Calu3 (cell line): ENCODE measurements around the gene C5orf34. TPM values are rescaled to one million over a fixed set of nuclear protein-coding genes. Genes with fewer than 3 reads are reported as not detected.

ENCODE experiments used
- BruUV-seq: library from RNA; stranded (reverse); fragments of 400-500 nt; replicated peaks from 2 replicates; lab custom pipeline; 2021; lab: Mats Ljungman, UMichigan
- CTCF ChIA-PET: fragments of 300-600 bp; sonication (Branson Sonifier 250); formaldehyde crosslinking; loops from one replicate; lab custom pipeline; 2022; ENCODE audit warnings: antibody characterized with exemption; lab: Charles Lee
- DNase-seq: peaks from one replicate; pipeline ENCODE4 v3.0.0; 2022
- H3K27ac Mint-ChIP-seq: one replicate; pipeline ENCODE4 v1.8.0; 2022; ENCODE audit warnings: mixed read lengths; ENCODE audit not compliant: unreplicated experiment
- H3K27me3 Mint-ChIP-seq: one replicate; pipeline ENCODE4 v1.8.0; 2022; ENCODE audit warnings: mixed read lengths; ENCODE audit not compliant: unreplicated experiment
- H3K36me3 Mint-ChIP-seq: one replicate; pipeline ENCODE4 v1.8.0; 2022; ENCODE audit warnings: mild to moderate bottlenecking, moderate library complexity, mixed read lengths; ENCODE audit not compliant: insufficient read depth, unreplicated experiment
- H3K4me1 Mint-ChIP-seq: one replicate; pipeline ENCODE4 v1.8.0; 2022; ENCODE audit warnings: mild to moderate bottlenecking, low read depth, mixed read lengths; ENCODE audit not compliant: unreplicated experiment
- H3K4me3 Mint-ChIP-seq: one replicate; pipeline ENCODE4 v1.8.0; 2022; ENCODE audit warnings: mild to moderate bottlenecking, low read depth, moderate library complexity, mixed read lengths; ENCODE audit not compliant: unreplicated experiment
- H3K9me3 Mint-ChIP-seq: one replicate; pipeline ENCODE4 v1.8.0; 2022; ENCODE audit warnings: low read depth, mixed read lengths; ENCODE audit not compliant: unreplicated experiment
- CTCF ChIP-seq: fragments of 200-600 bp; IDR thresholded peaks from one replicate; pipeline ENCODE4 v1.8.0; 2022; ENCODE audit warnings: antibody characterized with exemption; ENCODE audit not compliant: unreplicated experiment
- intact Hi-C: fragments of 100-400 bp; cut with micrococcal nuclease; formaldehyde crosslinking; loops from one replicate; pipeline ENCODE4 v1.10.0; 2022; ENCODE audit not compliant: unreplicated experiment
- total RNA-seq: library from RNA; stranded (reverse); gene quantifications from 2 replicates; pipeline ENCODE4 v1.2.3, GENCODE V29; 2022

The C5orf34 gene
- total RNA-seq, 1 experiment from 2014 or later: 6.9 TPM

GRCh38 chr5:43536972-43537371, 22.0 kb upstream of the C5orf34 start:
- Mint-ChIP-seq H3K36me3 (peaks cover 51% of the 10 kb centered on the region), H3K27me3 (no peaks in the 10 kb centered on the region), H3K27ac (no peak overlapping the region), H3K9me3 (no peaks in the 10 kb centered on the region), H3K4me3 (no peak overlapping the region), H3K4me1 (peaks cover 9% of the 10 kb centered on the region)
- DNase-seq: no peak
- TF ChIP-seq CTCF: no peak
- CTCF ChIA-PET: no interaction called here
- no TSS peak for BruUV-seq
- intact Hi-C loops: no loop called here

GRCh38 chr5:43533646-43534045, 18.7 kb upstream of the C5orf34 start:
- Mint-ChIP-seq H3K4me1 (no peaks in the 10 kb centered on the region), H3K9me3 (no peaks in the 10 kb centered on the region), H3K27me3 (no peaks in the 10 kb centered on the region), H3K4me3 (no peak overlapping the region), H3K27ac (no peak overlapping the region), H3K36me3 (peaks cover 43% of the 10 kb centered on the region)
- no peak for TF ChIP-seq CTCF
- CTCF ChIA-PET: no interaction called here
- DNase-seq: no peak
- intact Hi-C loops: no loop called here
- no TSS peak for BruUV-seq

GRCh38 chr5:43530648-43531047, 15.7 kb upstream of the C5orf34 start:
- no peak for TF ChIP-seq CTCF
- BruUV-seq: no TSS peak
- no peaks in the 10 kb centered on the region for H3K4me1 Mint-ChIP-seq
- intact Hi-C loops: no loop called here
- no peak overlapping the region for H3K4me3 Mint-ChIP-seq
- no peak for DNase-seq
- no peak overlapping the region for H3K27ac Mint-ChIP-seq
- CTCF ChIA-PET: no interaction called here
- H3K27me3 Mint-ChIP-seq: no peaks in the 10 kb centered on the region
- H3K36me3 Mint-ChIP-seq: peaks cover 47% of the 10 kb centered on the region
- no peaks in the 10 kb centered on the region for H3K9me3 Mint-ChIP-seq

DNA sequence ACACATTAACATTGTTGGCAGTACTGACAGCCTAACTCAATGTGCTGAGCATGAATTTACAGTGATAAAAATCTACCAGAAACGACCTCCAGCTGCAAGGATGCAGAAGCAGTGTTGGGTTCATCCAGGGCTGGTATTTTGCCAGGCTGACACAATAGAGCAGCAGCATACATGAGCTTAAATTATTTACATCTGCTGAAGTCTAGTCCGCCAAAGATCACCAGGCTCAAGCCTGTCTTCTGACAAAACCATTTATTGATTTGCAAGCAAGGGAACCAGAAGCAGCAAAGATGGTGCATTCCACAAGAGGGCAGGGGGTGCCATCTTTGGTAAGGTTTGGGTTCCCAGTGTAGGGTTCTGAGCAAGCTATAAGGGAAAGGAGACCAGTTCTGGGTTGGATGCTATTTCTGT, 8.7 kb upstream of the C5orf34 start:
- no peak overlapping the region for H3K4me3 Mint-ChIP-seq
- H3K36me3 Mint-ChIP-seq: peaks cover 28% of the 10 kb centered on the region
- DNase-seq: no peak
- no peaks in the 10 kb centered on the region for H3K27me3 Mint-ChIP-seq
- no peaks in the 10 kb centered on the region for H3K9me3 Mint-ChIP-seq
- no peak for TF ChIP-seq CTCF
- intact Hi-C loops: no loop called here
- CTCF ChIA-PET: no interaction called here
- no peaks in the 10 kb centered on the region for H3K4me1 Mint-ChIP-seq
- H3K27ac Mint-ChIP-seq: no peak overlapping the region
- no TSS peak for BruUV-seq
